HG03095 (cell line): Measurements from ENCODE around the gene GTF2E1.
"Not testable (repeated sequence)": the region's sequence is repeated elsewhere in the genome, so short reads cannot be mapped to it uniquely, and the experiment has no call there.

Experiments used
- ATAC-seq: cut with Tn5 transposase; IDR thresholded peaks from one replicate; pipeline ENCODE4 v1.9.1; 2021; ENCODE audit warnings: moderate library complexity; ENCODE audit not compliant: unreplicated experiment

GTF2E1 gene

GRCh38 chr3:120742198-120742848, at the start of gene GTF2E1, which contains the start of gene RABL3:
Gene GTF2E1 (plus strand): TSS chr3:120742744. CDS start chr3:120750553, 7,809 bp downstream.
Gene RABL3 (minus strand): TSS chr3:120742516. CDS start chr3:120742507, 9 bp downstream.
- ATAC-seq, result peak; percentile 99

- ATAC-seq, result no peak
These were observed 48.9 kb upstream of the GTF2E1 start for GRCh38 chr3:120693439-120694171.

GRCh38 chr3:120699333-120699732, 43.2 kb upstream of the GTF2E1 start:
- ATAC-seq, result no peak

- no peak for ATAC-seq
These were observed 36.5 kb upstream of the GTF2E1 start for GRCh38 chr3:120705884-120706582.

GRCh38 chr3:120706950-120707349, 35.6 kb upstream of the GTF2E1 start:
- ATAC-seq, result no peak

- ATAC-seq, result peak; percentile 74
These were observed 34.1 kb upstream of the GTF2E1 start for GRCh38 chr3:120708408-120708807.

GRCh38 chr3:120710369-120710768, 32.2 kb upstream of the GTF2E1 start:
- ATAC-seq, result no peak

GRCh38 chr3:120713262-120713661, 29.3 kb upstream of the GTF2E1 start:
- ATAC-seq, result no peak

GRCh38 chr3:120719167-120719834, 23.2 kb upstream of the GTF2E1 start:
- not testable (repeated sequence) for ATAC-seq

GRCh38 chr3:120726791-120727190, 15.8 kb upstream of the GTF2E1 start:
- ATAC-seq, result no peak

GRCh38 chr3:120730576-120731542, 11.7 kb upstream of the GTF2E1 start:
- no peak for ATAC-seq

- ATAC-seq, result not testable (repeated sequence)
These were observed 4.5 kb upstream of the GTF2E1 start for GRCh38 chr3:120738006-120738405.

- ATAC-seq, result no peak
These were observed 1.2 kb upstream of the GTF2E1 start for GRCh38 chr3:120741320-120741719.

GRCh38 chr3:120741837-120742197, 727 bp upstream of the GTF2E1 start:
- peak; percentile 12 for ATAC-seq

GRCh38 chr3:120742849-120743365, 363 bp downstream of the GTF2E1 start:
- ATAC-seq, result peak; percentile 19

- ATAC-seq, result no peak
These were observed 1.1 kb downstream of the GTF2E1 start for GRCh38 chr3:120743556-120744195.

GRCh38 chr3:120745466-120745865, 2.9 kb downstream of the GTF2E1 start:
- no peak for ATAC-seq

- no peak for ATAC-seq
These were observed 7.3 kb downstream of the GTF2E1 start for GRCh38 chr3:120749843-120750242.

GRCh38 chr3:120752230-120752629, 9.7 kb downstream of the GTF2E1 start:
- ATAC-seq, result no peak
